Retinal pigment epithelial cell (primary cell): ENCODE results near the gene CDC20B.

ENCODE experiments used
- DNase-seq: peaks from one replicate; pipeline ENCODE4 v3.0.0-alpha.2; 2010; ENCODE audit warnings: low read depth
- H3K4me3 ChIP-seq: 2 replicates; pipeline ENCODE4 v1.5.1; 2011; ENCODE audit warnings: mild to moderate bottlenecking, low read length, control low read depth, moderate library complexity
- TF ChIP-seq, protein P1 (sequence below): conservative IDR thresholded peaks from 2 replicates; pipeline ENCODE4 v1.5.1; 2011; ENCODE audit warnings: low read depth, low read length, control low read depth, inconsistent platforms

The CDC20B gene

DNA sequence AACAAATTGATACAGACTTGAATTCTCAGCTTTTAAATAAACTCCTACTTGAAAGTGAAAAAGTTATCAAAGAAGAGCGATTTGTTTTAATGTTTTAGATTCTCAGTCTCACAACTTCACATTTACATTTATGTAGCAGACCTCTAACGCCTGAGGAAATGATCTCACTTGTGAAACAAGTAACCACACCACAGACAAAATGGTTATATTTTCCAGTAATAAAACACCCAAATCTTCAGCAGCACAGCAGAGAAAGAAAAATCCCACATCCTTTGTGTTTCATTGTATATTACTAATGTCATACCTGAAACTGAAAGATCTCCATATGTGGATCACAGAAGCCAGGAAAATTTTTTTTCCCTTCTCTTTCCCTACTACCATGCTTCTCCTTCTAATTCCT lies 100.3 kb downstream of the CDC20B start:
- no peak overlapping the region for H3K4me3 ChIP-seq
- TF ChIP-seq, protein P1, sequence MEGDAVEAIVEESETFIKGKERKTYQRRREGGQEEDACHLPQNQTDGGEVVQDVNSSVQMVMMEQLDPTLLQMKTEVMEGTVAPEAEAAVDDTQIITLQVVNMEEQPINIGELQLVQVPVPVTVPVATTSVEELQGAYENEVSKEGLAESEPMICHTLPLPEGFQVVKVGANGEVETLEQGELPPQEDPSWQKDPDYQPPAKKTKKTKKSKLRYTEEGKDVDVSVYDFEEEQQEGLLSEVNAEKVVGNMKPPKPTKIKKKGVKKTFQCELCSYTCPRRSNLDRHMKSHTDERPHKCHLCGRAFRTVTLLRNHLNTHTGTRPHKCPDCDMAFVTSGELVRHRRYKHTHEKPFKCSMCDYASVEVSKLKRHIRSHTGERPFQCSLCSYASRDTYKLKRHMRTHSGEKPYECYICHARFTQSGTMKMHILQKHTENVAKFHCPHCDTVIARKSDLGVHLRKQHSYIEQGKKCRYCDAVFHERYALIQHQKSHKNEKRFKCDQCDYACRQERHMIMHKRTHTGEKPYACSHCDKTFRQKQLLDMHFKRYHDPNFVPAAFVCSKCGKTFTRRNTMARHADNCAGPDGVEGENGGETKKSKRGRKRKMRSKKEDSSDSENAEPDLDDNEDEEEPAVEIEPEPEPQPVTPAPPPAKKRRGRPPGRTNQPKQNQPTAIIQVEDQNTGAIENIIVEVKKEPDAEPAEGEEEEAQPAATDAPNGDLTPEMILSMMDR = no peak
- DNase-seq = no peak

DNA sequence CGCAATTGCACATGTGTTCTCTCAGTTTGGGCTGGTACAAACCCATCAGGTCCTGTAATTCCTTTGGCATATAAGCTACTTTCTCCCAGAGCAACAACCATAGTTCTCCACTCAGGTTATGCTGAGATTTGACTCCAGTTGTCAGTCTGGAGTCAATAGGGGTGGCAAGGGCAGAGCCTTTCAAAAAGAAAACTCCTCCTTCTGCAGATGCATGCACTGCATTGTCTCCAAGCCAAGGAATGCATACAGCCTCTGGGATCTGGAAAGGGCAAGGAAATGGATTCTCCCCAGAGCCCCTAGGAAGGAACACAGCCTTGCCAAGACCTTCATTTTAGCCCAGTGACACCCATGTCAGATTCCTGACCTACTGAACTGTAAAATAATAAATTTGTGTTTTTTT lies 101.6 kb downstream of the CDC20B start:
- H3K4me3 ChIP-seq = no peak overlapping the region
- TF ChIP-seq, protein P1 = no peak
- no peak for DNase-seq

DNA sequence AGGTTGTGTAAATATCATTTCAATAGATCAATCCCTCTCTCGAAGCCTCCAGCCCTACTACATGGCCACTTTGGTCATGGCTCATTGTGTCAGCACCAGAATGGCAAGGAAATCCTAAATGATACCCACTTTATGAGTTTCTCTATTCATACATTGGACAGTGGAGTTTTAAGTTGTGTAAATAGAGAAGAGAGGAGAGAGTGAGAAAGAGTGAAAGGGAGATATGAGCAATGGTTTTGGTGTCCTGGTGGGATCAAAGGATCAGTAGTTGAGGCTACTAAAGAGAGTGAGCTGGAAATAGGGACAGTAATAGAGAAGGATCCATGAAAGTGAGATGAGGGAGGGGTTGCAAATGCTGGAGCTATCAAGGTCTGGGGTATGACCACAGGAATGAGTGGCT lies 102.0 kb downstream of the CDC20B start:
- no peak overlapping the region for H3K4me3 ChIP-seq
- DNase-seq = no peak
- TF ChIP-seq, protein P1 = no peak

DNA sequence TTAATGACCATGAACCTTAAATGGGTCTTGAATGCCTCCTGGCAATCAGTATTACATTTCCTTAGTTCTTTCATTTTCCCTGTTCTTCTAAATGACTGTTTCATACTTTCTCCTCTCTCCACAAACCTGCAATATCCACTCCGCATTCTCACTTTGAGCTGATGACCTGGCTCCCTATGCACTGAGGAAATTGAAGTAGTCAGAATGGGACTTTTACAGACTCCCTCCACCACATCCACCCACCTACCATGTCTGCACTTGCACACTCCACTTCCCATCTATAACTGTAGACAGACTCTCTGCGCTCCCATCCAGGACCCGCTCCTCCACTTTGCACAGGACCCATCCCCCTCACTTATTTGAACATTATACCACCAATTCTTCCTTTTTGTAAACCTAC lies 106.7 kb downstream of the CDC20B start:
- no peak overlapping the region for H3K4me3 ChIP-seq
- no peak for DNase-seq
- TF ChIP-seq, protein P1 = no peak

DNA sequence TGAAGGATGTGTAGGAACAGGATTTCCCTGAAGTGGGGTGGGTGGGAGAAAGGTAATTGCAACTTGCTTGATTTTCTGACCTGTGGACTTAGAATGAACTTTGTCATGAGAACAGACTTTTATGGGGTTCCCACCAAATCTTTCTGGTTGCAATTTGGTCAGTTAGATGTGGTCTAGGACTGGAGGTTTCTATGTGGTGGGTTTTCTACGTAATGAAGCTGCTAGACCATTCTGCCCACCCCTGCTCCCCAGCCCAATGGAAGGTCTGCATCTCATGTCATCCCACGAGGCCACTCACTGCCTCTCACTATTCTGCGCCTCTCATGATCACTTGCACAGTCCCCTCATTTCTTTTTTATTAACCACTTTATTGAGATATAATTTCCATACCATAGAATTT lies 108.5 kb downstream of the CDC20B start:
- TF ChIP-seq, protein P1 = no peak
- no peak for DNase-seq
- no peak overlapping the region for H3K4me3 ChIP-seq

DNA sequence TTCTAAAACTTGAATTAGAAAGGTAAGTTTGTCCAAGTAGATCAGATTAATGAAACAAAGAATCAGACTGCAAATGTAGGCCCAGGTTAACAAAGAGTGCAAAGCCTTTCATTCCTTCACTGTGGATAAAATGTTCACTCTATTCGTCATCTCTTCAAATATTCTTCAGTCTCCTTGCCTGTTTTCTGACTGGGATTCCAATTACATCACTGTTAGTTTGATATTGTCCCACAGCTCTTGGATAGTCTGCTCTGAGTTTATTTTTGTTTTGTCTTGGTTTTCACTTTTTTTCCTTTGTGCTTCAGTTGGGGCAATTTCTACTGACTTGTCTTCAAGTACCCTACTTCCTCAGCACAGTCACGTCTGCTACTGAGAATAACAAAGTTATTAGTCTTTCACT lies 109.1 kb downstream of the CDC20B start:
- no peak for DNase-seq

DNA sequence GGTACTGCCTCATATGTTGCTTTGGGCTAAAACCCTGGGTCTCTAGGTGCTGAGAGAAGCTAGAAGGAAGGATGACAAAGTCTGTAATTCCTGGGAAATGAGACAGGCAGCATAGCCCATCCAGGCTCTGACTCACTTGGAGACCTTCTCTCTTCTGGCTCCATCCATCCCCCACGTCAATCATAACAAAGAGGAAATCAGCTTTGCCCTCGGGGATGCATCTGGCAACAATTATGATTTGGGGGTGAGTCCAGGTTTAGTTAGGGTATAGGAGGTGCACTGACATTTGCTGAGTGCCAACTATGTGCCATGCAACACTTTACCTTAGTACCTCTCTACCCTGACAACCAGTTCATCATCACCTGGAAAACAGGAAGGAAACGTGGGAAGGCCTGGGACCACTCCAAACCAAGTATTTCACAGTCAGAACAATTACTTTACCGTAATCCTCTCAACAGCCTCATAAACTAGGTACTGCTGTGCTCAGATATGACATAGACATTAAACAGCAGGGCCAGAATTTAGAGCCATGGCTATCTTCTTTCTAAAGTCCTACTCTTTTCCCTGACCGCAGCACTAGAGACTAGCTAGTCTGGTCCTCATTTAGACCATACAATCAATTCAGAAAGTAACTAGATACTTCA lies 109.6 kb downstream of the CDC20B start:
- no peak overlapping the region for H3K4me3 ChIP-seq
- no peak for DNase-seq
- TF ChIP-seq, protein P1 = no peak

More for the DNA sequence above, 109.1 kb downstream of the CDC20B start:
- TF ChIP-seq, protein P1 = no peak
- no peak overlapping the region for H3K4me3 ChIP-seq
